HepG2 (cell line): ENCODE measurements around the gene TM6SF1. TPM values are rescaled to one million over a fixed set of nuclear protein-coding genes. Genes with fewer than 3 reads are reported as not detected.

ENCODE experiments used
- PHF20 ChIP-seq: sonication (generic); formaldehyde crosslinking; IDR thresholded peaks from 2 replicates; pipeline ENCODE4 v1.5.0; 2020; ENCODE audit warnings: mild to moderate bottlenecking, missing genetic modification reagents
- PLRG1 ChIP-seq: fragments of 450-650 bp; conservative IDR thresholded peaks from 2 replicates; pipeline ENCODE4 v1.6.1; 2016
- REXO4 ChIP-seq: sonication (generic); formaldehyde crosslinking; IDR thresholded peaks from 2 replicates; pipeline ENCODE4 v1.8.0; 2022; ENCODE audit warnings: missing genetic modification reagents, mild to moderate bottlenecking, borderline replicate concordance
- ZKSCAN8 ChIP-seq: IDR thresholded peaks from 2 replicates; pipeline ENCODE4 v1.6.1; 2016; ENCODE audit warnings: borderline replicate concordance, missing genetic modification reagents, missing compliant biosample characterization
- ZNF292 ChIP-seq: sonication (generic); formaldehyde crosslinking; IDR thresholded peaks from 2 replicates; pipeline ENCODE4 v1.8.1; 2022; ENCODE audit warnings: mild to moderate bottlenecking, low read depth, missing genetic modification reagents, borderline replicate concordance
- ZNF432 ChIP-seq: sonication (generic); formaldehyde crosslinking; IDR thresholded peaks from 2 replicates; pipeline ENCODE4 v1.5.0; 2020; ENCODE audit warnings: missing genetic modification reagents, mild to moderate bottlenecking, borderline replicate concordance
- ZNF496 ChIP-seq: sonication (generic); formaldehyde crosslinking; IDR thresholded peaks from 2 replicates; pipeline ENCODE4 v1.8.1; 2023; ENCODE audit warnings: mild to moderate bottlenecking, moderate library complexity, missing genetic modification reagents; ENCODE audit not compliant: insufficient replicate concordance
- polyA plus RNA-seq, 8 experiments: library from polyadenylated mRNA; depleted of rRNA in 3 of 8; stranded (reverse) in 7 of 8; unstranded in 1 of 8; fragments of >200 nt; fragmentation: Illumina TruSeq in 4 of 8; extraction: Trizol in 4 of 8; gene quantifications; 2 replicates each; pipeline versions ENCODE4 v1.2.1 to v1.2.3, GENCODE V29; 2011 to 2016; ENCODE audit warnings: low read depth in 4 of 8, missing spikeins in 1 of 8, mixed read lengths in 1 of 8; ENCODE audit not compliant: insufficient read depth in 1 of 8
- total RNA-seq, 5 experiments: library from RNA; depleted of rRNA; stranded (reverse); fragments of >200 nt; fragmentation: Illumina TruSeq; extraction: Trizol; gene quantifications; 2 replicates each; pipeline ENCODE4 v1.2.3, GENCODE V29; 2016; ENCODE audit warnings: low read depth in 1 of 5
- TF ChIP-seq, protein P1 (sequence below): sonication (generic); formaldehyde crosslinking; IDR thresholded peaks from 2 replicates; pipeline ENCODE4 v1.4.0; 2020; ENCODE audit warnings: mild to moderate bottlenecking, missing genetic modification reagents

Gene TM6SF1
- total and polyA plus RNA-seq, 2 of the 13 experiments (the other 11 are each of a cell fraction or from before 2014, with no cell fraction given) = not detected

- TF ChIP-seq, protein P1, sequence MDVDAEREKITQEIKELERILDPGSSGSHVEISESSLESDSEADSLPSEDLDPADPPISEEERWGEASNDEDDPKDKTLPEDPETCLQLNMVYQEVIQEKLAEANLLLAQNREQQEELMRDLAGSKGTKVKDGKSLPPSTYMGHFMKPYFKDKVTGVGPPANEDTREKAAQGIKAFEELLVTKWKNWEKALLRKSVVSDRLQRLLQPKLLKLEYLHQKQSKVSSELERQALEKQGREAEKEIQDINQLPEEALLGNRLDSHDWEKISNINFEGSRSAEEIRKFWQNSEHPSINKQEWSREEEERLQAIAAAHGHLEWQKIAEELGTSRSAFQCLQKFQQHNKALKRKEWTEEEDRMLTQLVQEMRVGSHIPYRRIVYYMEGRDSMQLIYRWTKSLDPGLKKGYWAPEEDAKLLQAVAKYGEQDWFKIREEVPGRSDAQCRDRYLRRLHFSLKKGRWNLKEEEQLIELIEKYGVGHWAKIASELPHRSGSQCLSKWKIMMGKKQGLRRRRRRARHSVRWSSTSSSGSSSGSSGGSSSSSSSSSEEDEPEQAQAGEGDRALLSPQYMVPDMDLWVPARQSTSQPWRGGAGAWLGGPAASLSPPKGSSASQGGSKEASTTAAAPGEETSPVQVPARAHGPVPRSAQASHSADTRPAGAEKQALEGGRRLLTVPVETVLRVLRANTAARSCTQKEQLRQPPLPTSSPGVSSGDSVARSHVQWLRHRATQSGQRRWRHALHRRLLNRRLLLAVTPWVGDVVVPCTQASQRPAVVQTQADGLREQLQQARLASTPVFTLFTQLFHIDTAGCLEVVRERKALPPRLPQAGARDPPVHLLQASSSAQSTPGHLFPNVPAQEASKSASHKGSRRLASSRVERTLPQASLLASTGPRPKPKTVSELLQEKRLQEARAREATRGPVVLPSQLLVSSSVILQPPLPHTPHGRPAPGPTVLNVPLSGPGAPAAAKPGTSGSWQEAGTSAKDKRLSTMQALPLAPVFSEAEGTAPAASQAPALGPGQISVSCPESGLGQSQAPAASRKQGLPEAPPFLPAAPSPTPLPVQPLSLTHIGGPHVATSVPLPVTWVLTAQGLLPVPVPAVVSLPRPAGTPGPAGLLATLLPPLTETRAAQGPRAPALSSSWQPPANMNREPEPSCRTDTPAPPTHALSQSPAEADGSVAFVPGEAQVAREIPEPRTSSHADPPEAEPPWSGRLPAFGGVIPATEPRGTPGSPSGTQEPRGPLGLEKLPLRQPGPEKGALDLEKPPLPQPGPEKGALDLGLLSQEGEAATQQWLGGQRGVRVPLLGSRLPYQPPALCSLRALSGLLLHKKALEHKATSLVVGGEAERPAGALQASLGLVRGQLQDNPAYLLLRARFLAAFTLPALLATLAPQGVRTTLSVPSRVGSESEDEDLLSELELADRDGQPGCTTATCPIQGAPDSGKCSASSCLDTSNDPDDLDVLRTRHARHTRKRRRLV (CRISPR knock-in tag) = no peak
- no peak for TF ChIP-seq REXO4 (CRISPR knock-in tag)
- no peak for TF ChIP-seq ZKSCAN8 (CRISPR knock-in tag)
- no peak for TF ChIP-seq ZNF292 (CRISPR knock-in tag)
- no peak for TF ChIP-seq ZNF496
- no peak for TF ChIP-seq PHF20 (CRISPR knock-in tag)
- no peak for TF ChIP-seq PLRG1
- TF ChIP-seq ZNF432 = no peak
These were observed 366 bp downstream of the TM6SF1 start (continued) for GRCh38 chr15:83107841-83108181.
